Ascending aorta (tissue), 2 donors: Measurements from ENCODE around the gene MTCL1. TPM values are rescaled to one million over a fixed set of nuclear protein-coding genes. Genes with fewer than 3 reads are reported as not detected.
A peak's percentile ranks its signal among the peaks of the same experiment; 100 is the strongest.

Experiments used
- DNase-seq, 2 donors: peaks; one replicate each; pipeline ENCODE4 v3.0.0-alpha.2; 2019; ENCODE audit warnings: low spot score in 2 of 2
- H3K27ac ChIP-seq, 2 donors: fragments of 200-600 bp; sonication (generic); one replicate each; pipeline ENCODE4 v1.5.1; 2016 to 2017; ENCODE audit warnings: mild to moderate bottlenecking in 1 of 2
- H3K27me3 ChIP-seq: fragments of 200-600 bp; sonication (generic); one replicate; pipeline ENCODE4 v1.5.1; 2017
- H3K36me3 ChIP-seq, 2 donors: fragments of 200-600 bp; sonication (generic); one replicate each; pipeline ENCODE4 v1.5.1; 2016
- H3K4me1 ChIP-seq, 2 donors: fragments of 200-600 bp; sonication (generic); one replicate each; pipeline ENCODE4 v1.5.1; 2016 to 2017; ENCODE audit warnings: mild to moderate bottlenecking in 1 of 2
- H3K4me3 ChIP-seq, 2 donors: fragments of 200-600 bp; sonication (generic); one replicate each; pipeline ENCODE4 v1.5.1; 2016 to 2017; ENCODE audit warnings: mild to moderate bottlenecking in 1 of 2
- H3K9me3 ChIP-seq, 2 donors: fragments of 200-600 bp; sonication (generic); one replicate each; pipeline ENCODE4 v1.5.1; 2016
- intact Hi-C: fragments of 100-400 bp; cut with DNase I; formaldehyde crosslinking; loops from one replicate; pipeline ENCODE4 v1.15.1; 2023
- total RNA-seq: library from RNA; depleted of rRNA; stranded (reverse); fragments of >200 nt; gene quantifications from one replicate; pipeline ENCODE4 v1.1.0, GENCODE V29; 2016
- TF ChIP-seq, protein P1 (sequence below), 3 experiments: fragments of 200-600 bp in 2 of 3; fragments of 450-650 bp in 1 of 3; sonication (generic) in 2 of 3; IDR thresholded peaks; one replicate each; pipeline ENCODE4 v1.5.1; 2016 to 2019; ENCODE audit warnings: antibody characterized with exemption in 3 of 3, mild to moderate bottlenecking in 1 of 3, moderate library complexity in 1 of 3

Gene MTCL1
- total RNA-seq, 1 donor from 2014 or later = 105 TPM

DNA sequence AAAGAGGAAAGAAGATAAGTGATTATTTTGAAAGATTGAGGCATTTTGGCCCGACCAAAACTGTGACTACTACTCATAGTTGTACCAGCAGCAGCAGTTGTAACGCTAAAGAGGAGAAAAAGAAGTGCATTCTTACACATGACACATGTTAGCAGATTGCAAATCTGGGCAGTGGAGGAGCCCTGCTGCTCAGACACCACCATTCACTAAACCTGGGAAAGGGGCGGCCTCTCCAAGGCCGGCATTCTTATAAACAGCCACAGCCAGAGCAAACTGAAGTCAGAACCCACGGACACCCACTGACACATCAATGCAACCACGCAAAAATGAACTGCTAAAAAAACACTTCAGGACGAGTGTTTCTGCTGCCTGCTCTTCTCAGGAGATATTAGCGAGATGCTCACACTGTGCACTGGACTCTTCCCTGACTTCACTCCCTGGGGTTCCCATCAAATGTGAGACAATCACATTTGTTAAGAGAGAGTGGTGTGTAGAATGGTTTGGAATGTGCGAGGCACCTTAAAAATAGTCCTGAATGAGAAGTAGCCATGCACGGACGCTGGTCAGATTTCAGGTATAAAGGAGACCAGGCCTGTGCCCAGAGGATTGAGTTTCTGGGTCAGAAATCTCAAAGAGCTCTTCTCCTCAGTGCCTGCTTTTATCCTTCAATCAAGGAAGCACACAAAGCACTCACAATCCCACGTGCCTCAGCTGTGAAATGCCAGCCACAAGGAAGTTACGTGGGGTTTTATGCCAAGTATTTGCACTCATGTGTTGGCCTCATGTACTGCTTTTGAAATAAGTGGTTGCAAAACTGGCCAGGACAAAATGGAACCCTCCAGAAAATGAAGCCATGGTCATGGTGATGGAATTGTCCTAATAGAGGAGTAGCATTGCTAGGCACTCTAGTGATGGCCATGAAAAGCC is 83.4 kb downstream of the MTCL1 start:
- no peaks in the 10 kb centered on the region for H3K9me3 ChIP-seq
- no peak overlapping the region for H3K27ac ChIP-seq
- no peaks in the 10 kb centered on the region for H3K4me1 ChIP-seq
- H3K4me3 ChIP-seq = no peak overlapping the region
- no peaks in the 10 kb centered on the region for H3K36me3 ChIP-seq
- intact Hi-C loops = no loop called here
- H3K27me3 ChIP-seq = no peaks in the 10 kb centered on the region
- peak in 1 of 2 donors; percentile 30 for DNase-seq
- TF ChIP-seq, protein P1, sequence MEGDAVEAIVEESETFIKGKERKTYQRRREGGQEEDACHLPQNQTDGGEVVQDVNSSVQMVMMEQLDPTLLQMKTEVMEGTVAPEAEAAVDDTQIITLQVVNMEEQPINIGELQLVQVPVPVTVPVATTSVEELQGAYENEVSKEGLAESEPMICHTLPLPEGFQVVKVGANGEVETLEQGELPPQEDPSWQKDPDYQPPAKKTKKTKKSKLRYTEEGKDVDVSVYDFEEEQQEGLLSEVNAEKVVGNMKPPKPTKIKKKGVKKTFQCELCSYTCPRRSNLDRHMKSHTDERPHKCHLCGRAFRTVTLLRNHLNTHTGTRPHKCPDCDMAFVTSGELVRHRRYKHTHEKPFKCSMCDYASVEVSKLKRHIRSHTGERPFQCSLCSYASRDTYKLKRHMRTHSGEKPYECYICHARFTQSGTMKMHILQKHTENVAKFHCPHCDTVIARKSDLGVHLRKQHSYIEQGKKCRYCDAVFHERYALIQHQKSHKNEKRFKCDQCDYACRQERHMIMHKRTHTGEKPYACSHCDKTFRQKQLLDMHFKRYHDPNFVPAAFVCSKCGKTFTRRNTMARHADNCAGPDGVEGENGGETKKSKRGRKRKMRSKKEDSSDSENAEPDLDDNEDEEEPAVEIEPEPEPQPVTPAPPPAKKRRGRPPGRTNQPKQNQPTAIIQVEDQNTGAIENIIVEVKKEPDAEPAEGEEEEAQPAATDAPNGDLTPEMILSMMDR (IDR thresholded peaks at IDR 0.05) = no peak

DNA sequence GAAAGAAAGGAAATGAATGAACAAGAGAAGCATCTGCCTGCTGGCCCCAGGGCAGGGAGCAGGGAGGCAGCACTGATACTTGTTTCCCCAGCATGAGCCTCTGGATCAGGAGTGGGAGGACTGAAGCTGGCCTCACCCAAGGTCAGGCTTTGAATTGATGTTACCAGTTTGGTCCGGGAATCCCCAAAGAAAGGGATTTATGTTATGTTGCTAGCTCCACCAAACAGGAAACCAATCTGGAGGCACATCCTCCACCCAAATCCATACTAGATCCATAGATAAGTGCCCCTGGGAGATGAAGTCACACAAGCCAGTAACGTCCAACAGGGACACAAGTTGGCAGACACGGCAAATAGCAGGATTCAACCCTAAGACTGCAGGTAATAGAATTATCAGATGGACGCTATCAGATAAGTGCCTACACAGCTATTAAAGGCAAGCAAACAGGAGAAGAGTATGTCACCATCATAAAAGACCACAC is 85.9 kb downstream of the MTCL1 start:
- TF ChIP-seq, protein P1 (IDR thresholded peaks at IDR 0.05) = no peak

DNA sequence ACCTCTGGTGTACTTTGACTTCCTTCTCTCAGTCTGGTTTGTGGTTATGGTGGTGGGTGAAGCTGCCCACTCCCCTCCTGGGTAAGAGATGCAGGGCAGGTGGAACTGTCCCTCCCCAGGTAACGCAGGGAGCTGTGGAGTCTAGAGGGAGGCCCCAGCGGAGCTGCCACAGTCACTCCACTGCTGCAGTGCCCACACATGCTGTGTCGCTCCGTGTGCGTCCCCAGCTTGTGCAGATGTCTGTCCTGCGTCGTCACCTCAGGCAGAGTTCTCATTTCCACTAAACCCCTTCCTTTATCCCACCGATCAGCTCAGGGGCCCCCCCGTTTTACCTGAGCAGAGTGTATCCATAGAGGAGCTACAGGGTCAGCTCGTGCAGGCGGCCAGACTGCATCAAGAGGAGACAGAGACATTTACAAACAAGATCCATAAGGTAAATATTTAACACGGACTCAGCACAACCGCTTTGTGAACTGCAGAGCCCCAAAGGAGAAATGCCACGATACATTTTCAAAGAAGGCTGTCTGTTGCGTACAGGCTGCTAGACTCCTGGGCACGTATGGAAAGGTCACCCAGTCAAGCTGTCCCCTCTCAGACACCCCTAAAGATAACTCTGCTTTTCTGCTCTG is 87.4 kb downstream of the MTCL1 start:
- TF ChIP-seq, protein P1 (IDR thresholded peaks at IDR 0.05) = no peak
- Histone ChIP-seq H3K27ac (no peak overlapping the region), H3K9me3 (no peaks in the 10 kb centered on the region), H3K36me3 (no peaks in the 10 kb centered on the region), H3K4me1 (no peaks in the 10 kb centered on the region), H3K4me3 (no peak overlapping the region), H3K27me3 (no peaks in the 10 kb centered on the region)
- no peak for DNase-seq
- intact Hi-C loops = no loop called here

More for the DNA sequence above, 85.9 kb downstream of the MTCL1 start:
- Histone ChIP-seq H3K27ac (no peak overlapping the region), H3K4me3 (no peak overlapping the region), H3K4me1 (no peaks in the 10 kb centered on the region), H3K36me3 (no peaks in the 10 kb centered on the region), H3K27me3 (no peaks in the 10 kb centered on the region), H3K9me3 (no peaks in the 10 kb centered on the region)
- intact Hi-C loops = no loop called here
- DNase-seq = no peak

DNA sequence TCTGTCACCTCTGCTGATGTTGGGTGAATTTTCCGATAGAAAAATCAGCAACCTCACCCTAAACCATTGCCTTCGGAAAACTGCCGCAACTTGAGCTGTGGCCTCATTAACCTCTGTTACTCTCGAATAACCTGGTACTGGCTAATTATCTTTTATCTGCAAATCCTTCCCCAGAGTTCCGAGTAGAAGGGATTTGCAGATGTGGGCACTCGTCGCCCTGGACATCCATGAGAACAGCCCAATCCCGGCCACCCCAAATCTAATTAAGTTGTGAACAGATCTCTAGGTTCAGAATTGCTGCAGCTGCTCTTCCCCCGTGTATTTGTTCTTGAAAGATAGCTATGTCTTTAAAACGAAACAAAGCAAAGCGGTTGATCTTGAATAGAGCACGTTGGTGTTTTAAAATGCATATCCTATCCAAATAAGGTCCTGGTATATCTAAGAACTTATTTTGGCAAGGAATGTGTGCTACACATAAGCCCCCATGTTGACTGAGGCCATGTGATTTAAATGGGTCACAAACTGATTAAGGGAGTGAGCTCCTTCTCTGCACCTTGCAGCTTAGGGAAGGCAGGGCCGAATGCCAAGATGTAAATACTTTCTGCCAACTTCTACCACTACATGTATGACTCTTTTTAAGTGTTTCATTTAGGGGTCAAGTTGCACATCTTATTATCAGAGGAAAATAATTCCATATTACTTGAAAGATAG is 88.2 kb downstream of the MTCL1 start:
- Histone ChIP-seq H3K36me3 (no peaks in the 10 kb centered on the region), H3K27ac (no peak overlapping the region), H3K4me3 (no peak overlapping the region), H3K27me3 (no peaks in the 10 kb centered on the region), H3K9me3 (no peaks in the 10 kb centered on the region), H3K4me1 (no peaks in the 10 kb centered on the region)
- no peak for DNase-seq
- intact Hi-C loops = no loop called here
- TF ChIP-seq, protein P1 (IDR thresholded peaks at IDR 0.05) = no peak

DNA sequence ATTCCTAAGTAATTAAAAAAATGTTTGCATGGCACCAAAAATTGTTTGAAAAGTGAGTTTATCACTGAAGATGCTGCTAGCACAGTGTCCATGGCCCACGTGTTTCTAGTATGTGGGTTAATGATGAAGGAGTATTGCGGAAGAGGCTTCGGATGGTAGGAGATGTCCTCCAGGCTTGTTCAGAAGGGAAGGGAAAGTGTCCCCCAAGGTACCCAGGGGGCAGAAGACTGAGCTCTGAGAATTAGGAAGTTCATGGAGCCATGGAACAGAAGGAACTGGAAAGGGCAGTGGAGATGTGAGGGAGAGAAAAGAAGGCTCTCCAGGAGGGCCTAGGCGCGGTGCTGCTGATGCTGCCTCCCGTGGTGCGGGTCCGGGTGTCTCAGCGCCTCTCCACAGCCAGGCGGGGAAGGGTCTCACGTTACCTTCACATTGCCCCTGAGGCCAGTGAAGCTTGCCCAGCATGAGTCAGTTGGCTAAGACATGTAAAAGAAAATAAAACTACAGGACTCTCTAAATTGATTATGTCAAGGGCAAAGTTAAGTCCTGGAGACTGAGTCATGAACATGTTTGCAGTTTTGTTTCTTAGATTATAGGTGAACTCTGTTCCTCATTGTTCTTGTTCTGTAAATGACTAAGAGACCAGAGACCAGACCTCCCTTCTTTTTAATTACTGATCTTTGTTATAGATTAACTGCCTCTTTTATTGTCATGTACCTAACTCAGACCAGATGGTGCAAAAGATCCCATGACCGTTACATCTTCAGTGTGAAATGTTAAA is 89.0 kb downstream of the MTCL1 start:
- no peak overlapping the region for H3K27ac ChIP-seq
- no peak overlapping the region for H3K4me3 ChIP-seq
- TF ChIP-seq, protein P1 (IDR thresholded peaks at IDR 0.05) = no peak
- H3K27me3 ChIP-seq = no peaks in the 10 kb centered on the region
- DNase-seq = no peak
- H3K9me3 ChIP-seq = no peaks in the 10 kb centered on the region
- no peaks in the 10 kb centered on the region for H3K36me3 ChIP-seq
- intact Hi-C loops = no loop called here
- peaks cover 0 to 4% of the 10 kb centered on the region in 2 donors for H3K4me1 ChIP-seq
